ENCODE results near the gene CDK17. TPM values are rescaled to one million over a fixed set of nuclear protein-coding genes. Genes with fewer than 3 reads are reported as not detected.

CDK17 gene
- total RNA-seq, 6 donors from 2014 or later: 31.5 to 71.8 (median 42.5) TPM

DNA sequence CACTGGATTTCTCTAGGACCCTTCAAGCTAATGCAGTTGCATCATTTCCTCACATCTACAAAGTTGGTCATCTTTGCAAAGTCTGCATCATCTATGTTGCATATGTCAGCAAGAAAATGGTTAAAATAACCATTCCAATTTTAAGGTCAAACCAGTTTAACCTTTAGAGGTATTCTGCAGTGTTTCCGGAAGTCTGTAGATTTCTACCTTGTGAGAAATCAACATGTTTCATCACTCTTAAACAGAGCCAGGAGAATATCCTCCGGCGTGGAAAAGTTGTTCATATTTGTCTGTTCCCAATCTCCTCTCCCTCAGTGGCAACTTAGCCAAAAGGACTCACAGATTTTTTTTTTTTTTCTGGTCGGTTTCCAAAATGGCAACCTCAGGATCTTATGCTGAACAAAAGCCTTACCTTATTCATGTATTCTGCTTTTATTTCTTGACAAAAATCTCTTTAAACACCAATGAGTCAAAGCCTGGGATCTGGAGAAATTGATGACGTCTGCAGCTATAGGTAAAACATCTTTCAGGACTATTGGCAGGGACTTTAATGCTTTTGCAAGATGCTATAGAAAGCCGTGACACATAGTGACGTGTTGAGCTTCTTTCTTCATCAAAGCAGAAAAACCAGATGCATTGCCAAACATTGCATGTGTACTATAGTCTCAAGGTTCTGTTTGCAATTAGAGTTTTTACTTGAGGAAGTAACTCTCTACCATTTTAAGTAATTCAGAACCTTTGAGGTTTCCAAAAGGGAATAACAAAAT, 16.0 kb upstream of the CDK17 start:
- H3K27ac ChIP-seq: no peak overlapping the region

GRCh38 chr12:96414637-96415036, 14.4 kb upstream of the CDK17 start:
- DNase-seq: no peak
- no peaks in the 10 kb centered on the region for H3K9me3 ChIP-seq
- H3K27me3 ChIP-seq: no peaks in the 10 kb centered on the region

More for the DNA sequence above, 16.0 kb upstream of the CDK17 start:
- no peak overlapping the region for H3K4me3 ChIP-seq
- H3K36me3 ChIP-seq: no peaks in the 10 kb centered on the region
- no peak for DNase-seq
- no peaks in the 10 kb centered on the region for H3K27me3 ChIP-seq
- no peak for ATAC-seq (ENCODE audit: low FRiP score in 2 of 2)
- H3K9me3 ChIP-seq: no peaks in the 10 kb centered on the region
- TF ChIP-seq POLR2AphosphoS5 (IDR thresholded peaks at IDR 0.05) (no peak), CTCF (IDR thresholded peaks at IDR 0.05) (no peak), POLR2A (IDR thresholded peaks at IDR 0.05) (no peak), EP300 (IDR thresholded peaks at IDR 0.05) (no peak)
- WGBS, 2 donors: 71 to 74% methylated on average over 7 of the region's 7 CpGs
- peaks cover 0 to under 1% (median 0%) of the 10 kb centered on the region in 4 donors for H3K4me1 ChIP-seq

GRCh38 chr12:96412431-96412830, 12.2 kb upstream of the CDK17 start:
- Histone ChIP-seq H3K36me3 (no peaks in the 10 kb centered on the region), H3K4me3 (no peak overlapping the region), H3K4me1 (peaks cover 0 to 5% (median 2%) of the 10 kb centered on the region in 4 donors), H3K9me3 (no peaks in the 10 kb centered on the region), H3K27ac (no peak overlapping the region), H3K27me3 (no peaks in the 10 kb centered on the region)
- DNase-seq (no peak), ATAC-seq (ENCODE audit: low FRiP score in 2 of 2) (no peak)
- TF ChIP-seq CTCF (IDR thresholded peaks at IDR 0.05) (no peak), POLR2A (IDR thresholded peaks at IDR 0.05) (no peak)

More at GRCh38 chr12:96414637-96415036, 14.4 kb upstream of the CDK17 start:
- Histone ChIP-seq H3K27ac (no peak overlapping the region), H3K4me1 (peaks cover 0 to 2% (median 0%) of the 10 kb centered on the region in 4 donors), H3K4me3 (no peak overlapping the region), H3K36me3 (no peaks in the 10 kb centered on the region)
- no peak for ATAC-seq (ENCODE audit: low FRiP score in 2 of 2)
- TF ChIP-seq CTCF (IDR thresholded peaks at IDR 0.05): no peak
- TF ChIP-seq EP300 (IDR thresholded peaks at IDR 0.05): no peak
- no peak for TF ChIP-seq POLR2AphosphoS5 (IDR thresholded peaks at IDR 0.05)
- no peak for TF ChIP-seq POLR2A (IDR thresholded peaks at IDR 0.05)
- WGBS, 2 donors: 93% methylated on average over 1 of the region's 1 CpG

- 67 to 80% methylated on average over 4 of the region's 4 CpGs for WGBS, 2 donors
- Histone ChIP-seq H3K4me3 (no peak overlapping the region), H3K4me1 (peaks cover 0 to 5% (median 2%) of the 10 kb centered on the region in 4 donors), H3K27me3 (no peaks in the 10 kb centered on the region), H3K27ac (no peak overlapping the region), H3K9me3 (no peaks in the 10 kb centered on the region), H3K36me3 (no peaks in the 10 kb centered on the region)
- no peak for DNase-seq
- no peak for ATAC-seq (ENCODE audit: low FRiP score in 2 of 2)
- no peak for TF ChIP-seq POLR2A (IDR thresholded peaks at IDR 0.05)
Measured at GRCh38 chr12:96409731-96410130, 9.5 kb upstream of the CDK17 start.

DNA sequence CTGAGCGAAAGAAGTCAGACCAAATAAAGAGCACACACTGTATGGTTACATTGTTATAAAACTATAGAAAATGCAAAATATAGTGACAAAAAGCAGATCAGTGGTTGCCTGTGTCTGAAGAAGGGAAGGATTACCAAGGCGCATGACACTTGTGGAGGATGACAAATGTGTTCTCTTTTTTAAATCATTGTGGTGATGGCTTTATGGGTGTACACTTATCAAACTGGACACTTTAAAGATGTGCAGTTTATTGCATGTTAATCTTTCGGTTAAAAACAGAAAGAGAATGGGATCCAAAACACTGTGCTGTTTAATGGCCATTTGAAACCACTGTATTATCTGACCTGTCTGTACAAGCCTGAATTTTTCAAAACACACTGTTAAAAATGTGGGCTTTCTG, 8.8 kb upstream of the CDK17 start:
- ATAC-seq (ENCODE audit: low FRiP score in 2 of 2) (no peak), DNase-seq (no peak)
- Histone ChIP-seq H3K9me3 (no peaks in the 10 kb centered on the region), H3K27me3 (no peaks in the 10 kb centered on the region), H3K36me3 (no peaks in the 10 kb centered on the region), H3K4me3 (no peak overlapping the region), H3K27ac (no peak overlapping the region), H3K4me1 (peaks cover 0 to 5% (median 2%) of the 10 kb centered on the region in 4 donors)
- no peak for TF ChIP-seq POLR2A (IDR thresholded peaks at IDR 0.05)
- TF ChIP-seq CTCF (IDR thresholded peaks at IDR 0.05): no peak
- TF ChIP-seq POLR2AphosphoS5 (IDR thresholded peaks at IDR 0.05): no peak
- TF ChIP-seq EP300 (IDR thresholded peaks at IDR 0.05): no peak
- WGBS, 2 donors: 95 to 96% methylated on average over 3 of the region's 3 CpGs
